ENCODE results near the gene INS. TPM values are rescaled to one million over a fixed set of nuclear protein-coding genes. Genes with fewer than 3 reads are reported as not detected.
A peak's percentile ranks its signal among the peaks of the same experiment; 100 is the strongest.

The INS gene
- total and polyA plus RNA-seq, 2 of the 13 experiments (the other 11 are each of a cell fraction or from before 2014, with no cell fraction given), result not detected

GRCh38 chr11:2203440-2204259 lies 42.6 kb upstream of the INS start (continued):
- TF ChIP-seq, protein P1, sequence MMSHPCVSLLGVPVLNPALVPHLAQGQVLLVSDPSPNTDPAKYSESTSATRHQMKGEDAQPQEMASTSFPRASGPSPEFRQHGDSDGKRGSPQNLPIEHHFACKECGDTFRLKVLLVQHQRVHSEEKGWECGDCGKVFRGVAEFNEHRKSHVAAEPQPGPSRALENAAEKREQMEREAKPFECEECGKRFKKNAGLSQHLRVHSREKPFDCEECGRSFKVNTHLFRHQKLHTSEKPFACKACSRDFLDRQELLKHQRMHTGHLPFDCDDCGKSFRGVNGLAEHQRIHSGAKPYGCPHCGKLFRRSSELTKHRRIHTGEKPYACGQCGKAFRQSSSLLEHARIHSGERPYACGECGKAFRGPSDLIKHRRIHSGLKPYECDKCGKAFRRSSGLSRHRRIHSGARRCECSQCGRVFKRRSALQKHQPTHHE (CRISPR knock-in tag; IDR thresholded peaks at IDR 0.05; ENCODE audit: borderline replicate concordance), result no peak; the same call in 1 of the 2 replicates
- TF ChIP-seq ZNF644 (CRISPR knock-in tag; IDR thresholded peaks at IDR 0.05; ENCODE audit: low read depth) (no peak), ZNF441 (CRISPR knock-in tag; IDR thresholded peaks at IDR 0.05; ENCODE audit: borderline replicate concordance) (no peak), IRF2 (CRISPR knock-in tag; IDR thresholded peaks at IDR 0.05) (no peak), NFE2L1 (CRISPR knock-in tag; IDR thresholded peaks at IDR 0.05; ENCODE audit: borderline replicate concordance) (no peak), RFXAP (CRISPR knock-in tag; IDR thresholded peaks at IDR 0.05; ENCODE audit: borderline replicate concordance) (no peak; the same call in 1 of the 2 replicates), ZNF615 (CRISPR knock-in tag; IDR thresholded peaks at IDR 0.05; ENCODE audit: borderline replicate concordance) (no peak), RCOR2 (CRISPR knock-in tag; IDR thresholded peaks at IDR 0.05) (no peak), SMYD3 (CRISPR knock-in tag; IDR thresholded peaks at IDR 0.05) (no peak), ZNF230 (CRISPR knock-in tag; IDR thresholded peaks at IDR 0.05) (no peak), ZXDC (CRISPR knock-in tag; IDR thresholded peaks at IDR 0.05) (no peak), ZBTB20 (CRISPR knock-in tag; IDR thresholded peaks at IDR 0.05; ENCODE audit: borderline replicate concordance, low read depth) (no peak), EEA1 (CRISPR knock-in tag; IDR thresholded peaks at IDR 0.05; ENCODE audit: borderline replicate concordance) (no peak), ATM (IDR thresholded peaks at IDR 0.05; ENCODE audit: borderline replicate concordance) (no peak), BRD4 (CRISPR knock-in tag; IDR thresholded peaks at IDR 0.05) (no peak), ZNF607 (CRISPR knock-in tag; IDR thresholded peaks at IDR 0.05; ENCODE audit: borderline replicate concordance) (no peak), ATF7 (IDR thresholded peaks at IDR 0.05) (no peak), ATF7 (CRISPR knock-in tag; IDR thresholded peaks at IDR 0.05) (no peak), ZNF501 (CRISPR knock-in tag; IDR thresholded peaks at IDR 0.05) (no peak), RNF2 (conservative IDR thresholded peaks at IDR 0.05; ENCODE audit: low read depth) (no peak), TBL1XR1 (IDR thresholded peaks at IDR 0.05; ENCODE audit: borderline replicate concordance, low read length, partially characterized antibody) (no peak)
- TF ChIP-seq, protein P2, sequence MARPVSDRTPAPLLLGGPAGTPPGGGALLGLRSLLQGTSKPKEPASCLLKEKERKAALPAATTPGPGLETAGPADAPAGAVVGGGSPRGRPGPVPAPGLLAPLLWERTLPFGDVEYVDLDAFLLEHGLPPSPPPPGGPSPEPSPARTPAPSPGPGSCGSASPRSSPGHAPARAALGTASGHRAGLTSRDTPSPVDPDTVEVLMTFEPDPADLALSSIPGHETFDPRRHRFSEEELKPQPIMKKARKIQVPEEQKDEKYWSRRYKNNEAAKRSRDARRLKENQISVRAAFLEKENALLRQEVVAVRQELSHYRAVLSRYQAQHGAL (CRISPR knock-in tag; IDR thresholded peaks at IDR 0.05; ENCODE audit: not compliant biosample characterization), result no peak
- TF ChIP-seq, protein P3, sequence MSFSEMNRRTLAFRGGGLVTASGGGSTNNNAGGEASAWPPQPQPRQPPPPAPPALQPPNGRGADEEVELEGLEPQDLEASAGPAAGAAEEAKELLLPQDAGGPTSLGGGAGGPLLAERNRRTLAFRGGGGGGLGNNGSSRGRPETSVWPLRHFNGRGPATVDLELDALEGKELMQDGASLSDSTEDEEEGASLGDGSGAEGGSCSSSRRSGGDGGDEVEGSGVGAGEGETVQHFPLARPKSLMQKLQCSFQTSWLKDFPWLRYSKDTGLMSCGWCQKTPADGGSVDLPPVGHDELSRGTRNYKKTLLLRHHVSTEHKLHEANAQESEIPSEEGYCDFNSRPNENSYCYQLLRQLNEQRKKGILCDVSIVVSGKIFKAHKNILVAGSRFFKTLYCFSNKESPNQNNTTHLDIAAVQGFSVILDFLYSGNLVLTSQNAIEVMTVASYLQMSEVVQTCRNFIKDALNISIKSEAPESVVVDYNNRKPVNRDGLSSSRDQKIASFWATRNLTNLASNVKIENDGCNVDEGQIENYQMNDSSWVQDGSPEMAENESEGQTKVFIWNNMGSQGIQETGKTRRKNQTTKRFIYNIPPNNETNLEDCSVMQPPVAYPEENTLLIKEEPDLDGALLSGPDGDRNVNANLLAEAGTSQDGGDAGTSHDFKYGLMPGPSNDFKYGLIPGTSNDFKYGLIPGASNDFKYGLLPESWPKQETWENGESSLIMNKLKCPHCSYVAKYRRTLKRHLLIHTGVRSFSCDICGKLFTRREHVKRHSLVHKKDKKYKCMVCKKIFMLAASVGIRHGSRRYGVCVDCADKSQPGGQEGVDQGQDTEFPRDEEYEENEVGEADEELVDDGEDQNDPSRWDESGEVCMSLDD (CRISPR knock-in tag; IDR thresholded peaks at IDR 0.05; ENCODE audit: borderline replicate concordance), result peak; percentile 92

All from HepG2 (cell line).